IMR-90 (cell line): ENCODE data around the gene LRIT1.

Source experiments
- CEBPB ChIP-seq: IDR thresholded peaks from 2 replicates; pipeline ENCODE4 v1.6.1; 2012; ENCODE audit warnings: low read depth, low read length, improper control_type of control experiment
- RFX5 ChIP-seq: IDR thresholded peaks from 2 replicates; pipeline ENCODE4 v1.8.0; 2012; ENCODE audit warnings: low read depth, mild to moderate bottlenecking, low read length, moderate library complexity
- TF ChIP-seq, protein P1 (sequence below): fragments of 150-350 bp; IDR thresholded peaks from 2 replicates; pipeline ENCODE4 v1.6.1; 2016; ENCODE audit warnings: low read depth, mild to moderate bottlenecking, low read length, moderate library complexity, borderline replicate concordance
- TF ChIP-seq, protein P2 (sequence below): conservative IDR thresholded peaks from 2 replicates; pipeline ENCODE4 v1.5.1; 2012; ENCODE audit warnings: mild to moderate bottlenecking, low read depth, low read length, improper control_type of control experiment

DNA sequence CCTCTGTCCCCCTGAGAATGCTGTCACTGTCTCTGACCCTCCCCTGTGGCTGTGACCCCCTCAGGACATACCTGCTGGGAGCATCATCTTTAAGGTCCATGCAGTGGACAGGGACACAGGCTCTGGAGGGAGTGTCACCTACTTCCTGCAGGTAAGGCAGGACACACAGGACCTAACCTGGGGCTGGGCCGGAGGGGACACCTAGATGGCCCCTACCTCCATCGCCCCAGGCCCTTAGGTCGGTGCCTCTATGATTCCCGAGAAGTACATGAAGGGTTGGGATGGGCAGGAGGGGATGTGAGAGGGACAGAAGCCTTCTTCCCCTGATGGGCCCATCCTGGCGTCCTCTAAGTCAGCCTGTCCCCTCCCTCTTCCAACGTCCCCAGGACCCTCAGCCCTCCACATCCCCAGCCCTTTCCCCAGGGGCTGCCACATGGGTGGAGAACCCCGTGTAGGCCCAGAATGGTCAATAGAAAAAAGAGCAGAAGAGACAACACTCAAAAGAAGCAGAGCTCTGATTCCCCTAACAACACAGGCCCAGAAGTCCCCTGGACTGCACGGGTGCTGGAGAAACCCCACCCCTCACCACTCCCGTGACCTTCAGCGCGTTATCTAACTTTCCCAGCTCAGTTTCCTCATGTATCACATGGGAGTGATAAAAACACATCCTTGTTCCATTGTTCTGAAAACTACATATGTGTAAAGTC lies 40.7 kb downstream of the LRIT1 start:
- TF ChIP-seq, protein P1, sequence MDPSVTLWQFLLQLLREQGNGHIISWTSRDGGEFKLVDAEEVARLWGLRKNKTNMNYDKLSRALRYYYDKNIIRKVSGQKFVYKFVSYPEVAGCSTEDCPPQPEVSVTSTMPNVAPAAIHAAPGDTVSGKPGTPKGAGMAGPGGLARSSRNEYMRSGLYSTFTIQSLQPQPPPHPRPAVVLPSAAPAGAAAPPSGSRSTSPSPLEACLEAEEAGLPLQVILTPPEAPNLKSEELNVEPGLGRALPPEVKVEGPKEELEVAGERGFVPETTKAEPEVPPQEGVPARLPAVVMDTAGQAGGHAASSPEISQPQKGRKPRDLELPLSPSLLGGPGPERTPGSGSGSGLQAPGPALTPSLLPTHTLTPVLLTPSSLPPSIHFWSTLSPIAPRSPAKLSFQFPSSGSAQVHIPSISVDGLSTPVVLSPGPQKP: no peak
- TF ChIP-seq, protein P2, sequence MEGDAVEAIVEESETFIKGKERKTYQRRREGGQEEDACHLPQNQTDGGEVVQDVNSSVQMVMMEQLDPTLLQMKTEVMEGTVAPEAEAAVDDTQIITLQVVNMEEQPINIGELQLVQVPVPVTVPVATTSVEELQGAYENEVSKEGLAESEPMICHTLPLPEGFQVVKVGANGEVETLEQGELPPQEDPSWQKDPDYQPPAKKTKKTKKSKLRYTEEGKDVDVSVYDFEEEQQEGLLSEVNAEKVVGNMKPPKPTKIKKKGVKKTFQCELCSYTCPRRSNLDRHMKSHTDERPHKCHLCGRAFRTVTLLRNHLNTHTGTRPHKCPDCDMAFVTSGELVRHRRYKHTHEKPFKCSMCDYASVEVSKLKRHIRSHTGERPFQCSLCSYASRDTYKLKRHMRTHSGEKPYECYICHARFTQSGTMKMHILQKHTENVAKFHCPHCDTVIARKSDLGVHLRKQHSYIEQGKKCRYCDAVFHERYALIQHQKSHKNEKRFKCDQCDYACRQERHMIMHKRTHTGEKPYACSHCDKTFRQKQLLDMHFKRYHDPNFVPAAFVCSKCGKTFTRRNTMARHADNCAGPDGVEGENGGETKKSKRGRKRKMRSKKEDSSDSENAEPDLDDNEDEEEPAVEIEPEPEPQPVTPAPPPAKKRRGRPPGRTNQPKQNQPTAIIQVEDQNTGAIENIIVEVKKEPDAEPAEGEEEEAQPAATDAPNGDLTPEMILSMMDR: no peak
- TF ChIP-seq CEBPB: no peak
- TF ChIP-seq RFX5: no peak
